GM19452 (cell line): ENCODE measurements around the gene MGME1.
A peak's percentile ranks its signal among the peaks of the same experiment; 100 is the strongest.

Source experiments
- ATAC-seq: cut with Tn5 transposase; IDR thresholded peaks from one replicate; pipeline ENCODE4 v1.9.1; 2021; ENCODE audit not compliant: unreplicated experiment

Gene MGME1

GRCh38 chr20:17992224-17992637 lies 23.4 kb downstream of the MGME1 start:
- ATAC-seq = peak; percentile 57

GRCh38 chr20:17992847-17993513 lies 24.2 kb downstream of the MGME1 start:
- no peak for ATAC-seq

- no peak for ATAC-seq
Measured at GRCh38 chr20:17993546-17993945, 24.7 kb downstream of the MGME1 start.

GRCh38 chr20:17995967-17996819 lies 27.4 kb downstream of the MGME1 start:
- ATAC-seq = no peak

GRCh38 chr20:17998446-17998845 lies 29.6 kb downstream of the MGME1 start:
- ATAC-seq = no peak

- ATAC-seq = no peak
Measured at GRCh38 chr20:17999566-17999965, 30.7 kb downstream of the MGME1 start.

- ATAC-seq = no peak
Measured at GRCh38 chr20:18001131-18001921, 32.5 kb downstream of the MGME1 start.

- ATAC-seq = peak; percentile 48
Measured at GRCh38 chr20:18003897-18004296, 35.1 kb downstream of the MGME1 start.

GRCh38 chr20:18004384-18005031 lies 35.7 kb downstream of the MGME1 start:
- ATAC-seq = no peak

- peak; percentile 95 for ATAC-seq
Measured at GRCh38 chr20:18005170-18005989, 36.6 kb downstream of the MGME1 start.

GRCh38 chr20:18005990-18006364 lies 37.2 kb downstream of the MGME1 start:
- ATAC-seq = no peak

- no peak for ATAC-seq
Measured at GRCh38 chr20:18006684-18007083, 37.9 kb downstream of the MGME1 start.

- no peak for ATAC-seq
Measured at GRCh38 chr20:18007534-18008292, 38.9 kb downstream of the MGME1 start.

- no peak for ATAC-seq
Measured at GRCh38 chr20:18009116-18009515, 40.3 kb downstream of the MGME1 start.

- ATAC-seq = no peak
Measured at GRCh38 chr20:18011482-18011881, 42.7 kb downstream of the MGME1 start.

GRCh38 chr20:18011951-18012645 lies 43.3 kb downstream of the MGME1 start:
- no peak for ATAC-seq

- ATAC-seq = no peak
Measured at GRCh38 chr20:18012901-18013300, 44.1 kb downstream of the MGME1 start.

GRCh38 chr20:18014411-18014810 lies 45.6 kb downstream of the MGME1 start:
- no peak for ATAC-seq

GRCh38 chr20:18016772-18017171 lies 48.0 kb downstream of the MGME1 start:
- no peak for ATAC-seq
